Measurements from ENCODE around the gene RASGRP4.
"Not testable (repeated sequence)": the region's sequence is repeated elsewhere in the genome, so short reads cannot be mapped to it uniquely, and the experiment has no call there.

RASGRP4 gene

DNA sequence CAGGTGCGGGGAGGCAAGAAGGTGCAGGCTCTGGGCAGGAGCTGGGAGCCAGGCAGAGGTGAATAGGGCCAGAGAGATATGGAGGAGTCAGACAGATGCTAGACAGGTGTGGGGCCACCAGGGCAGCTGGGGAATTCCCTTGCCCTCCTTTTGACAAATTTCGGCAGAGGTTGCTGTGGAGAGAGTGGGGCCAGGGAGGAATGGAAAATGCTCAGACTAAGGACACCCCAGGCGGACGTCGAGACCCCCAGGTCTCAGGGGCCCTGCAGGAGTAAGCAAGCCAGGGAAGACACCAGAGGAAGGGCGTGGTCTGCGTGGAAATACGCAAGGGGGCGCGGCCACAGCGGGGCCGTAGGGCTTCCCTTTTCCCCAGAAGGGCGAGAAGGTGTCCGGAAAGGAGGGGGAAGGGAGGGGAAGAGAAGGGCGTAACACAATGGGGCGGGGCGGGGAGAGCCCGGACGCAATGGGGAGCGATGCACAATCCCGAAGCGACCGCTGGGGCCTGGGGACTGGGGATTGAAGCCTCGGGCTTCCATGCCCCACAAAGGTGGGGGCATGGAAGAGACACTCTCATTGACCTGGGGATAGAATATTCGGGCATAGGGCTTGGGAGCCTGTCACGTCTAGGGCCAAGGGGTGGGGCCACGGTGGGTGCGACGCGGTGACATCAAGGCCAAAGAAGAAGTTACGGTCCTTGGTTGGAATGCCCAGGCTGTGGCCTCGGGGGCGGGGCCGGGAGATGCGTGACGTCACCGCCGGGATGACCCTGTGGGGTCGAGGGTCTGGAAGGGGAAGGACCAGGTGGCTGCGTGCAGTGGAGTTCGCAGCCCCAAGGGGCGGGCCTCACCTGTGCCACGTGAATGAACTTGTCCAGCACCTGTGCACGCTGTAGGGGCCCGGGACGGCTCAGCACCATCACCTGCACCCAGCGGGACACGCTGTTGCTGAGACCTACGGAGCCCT is 8.2 kb downstream of the RASGRP4 start:
- FAIRE-seq (no peak), DNase-seq (ENCODE audit: low spot score) (no peak)

- DNase-seq (ENCODE audit: low spot score) (no peak), FAIRE-seq (no peak)
Measured at GRCh38 chr19:38417146-38417543, 8.9 kb downstream of the RASGRP4 start.

DNA sequence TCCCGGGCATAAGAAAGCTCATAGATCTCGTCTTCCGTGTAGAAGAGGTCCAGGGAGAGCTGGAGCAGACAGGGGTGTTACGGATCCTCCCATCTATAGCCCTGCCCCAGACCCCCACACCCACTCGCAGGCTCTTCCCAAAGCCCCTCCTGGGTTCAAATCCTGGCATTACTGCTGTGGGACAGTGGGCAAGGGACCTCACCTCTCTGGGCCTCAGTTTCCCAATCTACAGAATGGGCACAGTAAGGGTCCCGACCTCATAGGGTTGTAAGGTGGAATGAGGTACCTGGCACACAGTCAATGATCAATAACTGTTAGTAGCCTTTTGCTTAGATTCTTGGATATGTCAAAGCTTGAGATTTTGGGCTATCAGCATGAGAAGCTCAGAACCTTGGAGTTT is 12.6 kb downstream of the RASGRP4 start:
- FAIRE-seq (no peak), DNase-seq (ENCODE audit: low spot score) (no peak)

DNA sequence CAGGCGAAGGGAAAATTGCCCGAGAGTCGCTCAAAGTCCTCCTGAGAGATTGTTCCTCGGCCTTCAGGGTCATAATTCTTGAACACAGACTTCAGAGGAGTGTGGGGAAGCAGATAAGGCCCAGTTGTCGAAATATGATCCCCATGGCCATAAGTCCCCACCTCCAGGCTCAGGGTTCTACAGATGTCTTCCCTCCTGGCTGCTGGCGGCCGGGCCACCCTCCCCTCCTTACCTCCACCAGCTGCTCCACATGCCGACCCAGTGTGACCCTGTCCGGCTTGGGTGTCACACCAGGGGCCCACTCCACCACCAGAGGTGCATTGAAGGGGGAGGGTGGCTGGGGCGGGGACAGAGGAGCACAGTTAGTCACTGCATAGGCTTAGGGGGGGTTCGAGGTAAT is 13.1 kb downstream of the RASGRP4 start:
- FAIRE-seq: no peak
- no peak for DNase-seq (ENCODE audit: low spot score)

DNA sequence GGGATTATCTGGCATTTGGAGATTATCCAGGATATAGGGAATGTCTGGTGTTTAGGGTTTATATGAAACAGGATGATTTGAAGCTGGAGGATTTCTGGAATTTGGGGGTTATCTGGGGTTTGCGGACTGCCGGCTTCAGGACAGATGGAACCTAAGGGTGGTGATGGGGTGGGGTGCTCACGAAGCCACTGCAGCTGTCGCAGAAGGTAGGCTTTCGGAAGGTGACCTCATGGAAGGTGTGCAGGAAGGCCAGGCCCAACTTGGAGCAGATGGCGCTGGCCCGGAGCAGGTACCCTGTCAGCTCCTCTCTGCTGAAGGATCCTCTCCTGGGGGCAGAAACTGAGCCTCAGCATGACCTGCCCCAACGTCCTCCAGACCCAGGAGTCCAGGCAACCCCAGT is 13.5 kb downstream of the RASGRP4 start:
- FAIRE-seq: no peak
- DNase-seq (ENCODE audit: low spot score): no peak

DNA sequence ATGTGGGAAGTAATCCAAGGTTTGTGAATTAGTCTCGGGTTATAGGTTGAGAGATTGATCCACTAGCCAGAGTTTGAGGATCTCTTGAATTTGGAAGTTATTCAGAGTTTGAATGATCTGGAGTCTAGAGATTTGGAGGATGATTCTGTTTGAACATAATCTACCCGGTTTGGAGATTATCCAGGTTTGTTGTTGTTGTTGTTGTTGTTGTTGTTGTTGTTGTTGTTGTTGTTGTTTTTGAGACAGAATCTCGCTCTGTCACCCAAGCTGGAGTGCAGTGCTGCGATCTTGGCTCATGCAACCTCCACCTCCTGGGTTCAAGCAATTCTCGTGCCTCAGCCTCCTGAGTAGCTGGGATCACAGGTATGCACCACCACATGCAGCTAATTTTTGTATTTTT is 14.1 kb downstream of the RASGRP4 start:
- not testable (repeated sequence) for DNase-seq (ENCODE audit: low spot score); FAIRE-seq

DNA sequence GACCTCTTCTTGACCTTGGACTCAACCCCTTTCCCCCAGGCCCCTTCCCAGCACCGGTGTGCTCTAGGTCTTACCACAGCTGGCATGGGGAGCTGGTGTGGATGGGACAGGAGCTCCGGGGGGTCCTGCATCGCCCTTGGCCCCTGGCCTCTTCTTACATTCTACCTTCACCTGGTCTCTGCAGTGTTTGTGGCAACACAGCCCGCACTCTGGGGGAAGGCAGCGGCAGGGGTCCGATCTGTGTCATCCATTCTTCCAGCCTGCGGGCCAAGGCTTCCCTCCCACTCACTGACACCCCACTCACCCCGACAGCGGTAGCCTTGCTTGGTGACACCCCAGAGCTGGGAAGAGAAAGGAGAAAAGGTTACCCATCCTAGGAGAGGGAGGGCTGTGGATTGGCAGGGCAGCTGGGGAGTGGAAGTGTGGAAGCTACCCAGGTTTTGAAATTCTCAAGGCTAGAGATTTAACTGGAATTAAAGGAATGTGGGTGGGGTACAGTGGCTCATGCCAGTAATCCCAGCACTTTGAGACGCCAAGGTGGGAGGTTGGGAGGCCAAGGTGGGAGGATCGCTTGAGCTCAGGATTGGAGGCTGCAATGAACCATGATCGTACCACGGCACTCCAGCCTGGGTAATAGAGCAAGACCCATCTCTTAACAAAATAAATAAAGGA is 14.8 kb downstream of the RASGRP4 start:
- no peak for DNase-seq (ENCODE audit: low spot score)
- FAIRE-seq: no peak

DNA sequence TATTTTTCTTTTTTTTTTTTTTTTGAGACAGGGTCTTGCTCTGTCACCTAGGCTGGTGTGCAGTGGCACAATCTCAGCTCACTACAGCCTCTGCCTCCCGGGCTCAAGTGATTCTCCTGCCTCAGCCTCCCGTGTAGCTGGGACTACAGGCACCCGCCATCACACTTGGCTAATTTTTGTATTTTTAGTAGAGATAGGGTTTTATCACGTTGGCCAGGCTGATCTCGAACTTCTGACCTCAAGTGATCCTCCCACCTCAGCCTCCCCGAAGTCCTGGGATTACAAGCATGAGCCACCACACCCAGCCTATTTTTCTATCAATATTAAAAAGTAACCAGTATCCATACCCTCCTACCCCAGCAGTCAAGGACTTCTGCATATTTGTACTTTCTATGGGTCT is 15.6 kb downstream of the RASGRP4 start:
- not testable (repeated sequence) for FAIRE-seq; DNase-seq (ENCODE audit: low spot score)

DNA sequence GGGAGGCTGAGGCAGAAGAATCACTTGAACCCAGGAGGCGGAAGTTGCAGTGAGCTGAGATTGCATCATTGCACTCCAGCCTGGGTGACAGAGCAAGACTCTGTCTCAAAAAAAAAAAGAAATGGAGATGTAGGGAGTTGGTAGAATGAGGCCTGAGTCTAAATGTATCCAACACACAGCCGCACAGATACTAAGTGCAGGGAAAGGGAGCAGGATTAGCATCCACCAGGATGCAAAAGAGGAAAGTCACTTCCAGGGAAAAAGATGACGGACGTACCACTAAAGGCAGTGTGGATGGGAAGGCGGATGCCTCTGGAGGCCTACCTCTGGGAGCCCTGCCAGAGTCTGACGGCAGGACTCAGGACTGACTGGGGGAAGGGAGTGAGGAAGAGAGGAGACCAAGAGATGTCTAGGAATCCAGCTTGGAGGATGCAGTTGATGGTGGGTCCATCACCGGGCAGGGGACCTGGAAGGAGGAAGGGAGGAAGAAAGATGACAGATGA is 16.3 kb downstream of the RASGRP4 start:
- DNase-seq (ENCODE audit: low spot score): no peak
- FAIRE-seq: no peak

DNA sequence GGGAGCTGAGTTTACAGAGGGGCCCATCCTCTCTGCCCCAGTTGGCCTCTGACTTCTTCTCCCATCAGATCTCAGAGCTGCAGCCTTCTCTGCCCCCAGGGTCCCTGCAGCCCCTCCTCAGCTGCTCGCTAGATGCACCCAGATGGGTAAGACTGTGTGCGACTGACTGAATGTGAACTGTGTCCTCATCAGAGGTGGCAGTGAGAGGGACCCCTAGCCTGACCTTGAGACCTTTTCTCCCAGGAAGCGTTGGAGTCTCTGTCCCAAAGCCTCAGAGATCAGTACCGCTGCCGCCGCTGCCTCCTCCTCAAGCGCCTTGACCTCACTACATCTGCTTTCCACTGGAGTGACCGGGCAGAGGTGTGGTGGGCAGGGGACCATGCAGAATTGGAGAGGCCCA is 20.7 kb downstream of the RASGRP4 start:
- DNase-seq (ENCODE audit: low spot score) (no peak), FAIRE-seq (no peak)

DNA sequence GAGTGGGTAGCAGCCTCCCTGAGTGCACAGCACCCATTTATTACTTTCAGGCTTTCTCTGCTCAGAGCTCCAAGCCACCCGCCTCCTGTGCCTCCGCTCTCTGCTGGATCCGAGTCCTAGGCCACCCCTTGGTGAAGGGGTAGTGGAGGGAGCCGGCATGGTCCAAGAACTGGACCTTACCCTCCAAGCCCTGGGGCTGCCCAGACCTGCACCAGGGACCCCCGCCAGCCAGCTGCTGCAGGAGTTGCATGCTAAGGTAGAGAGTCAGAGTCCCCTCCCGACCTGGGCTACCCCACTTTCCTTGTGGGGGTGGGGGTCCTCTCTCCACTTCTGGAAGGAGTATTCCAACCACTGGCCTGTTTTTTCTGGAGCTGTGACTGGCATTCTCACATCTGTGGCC is 21.2 kb downstream of the RASGRP4 start:
- DNase-seq (ENCODE audit: low spot score) (no peak), FAIRE-seq (no peak)

DNA sequence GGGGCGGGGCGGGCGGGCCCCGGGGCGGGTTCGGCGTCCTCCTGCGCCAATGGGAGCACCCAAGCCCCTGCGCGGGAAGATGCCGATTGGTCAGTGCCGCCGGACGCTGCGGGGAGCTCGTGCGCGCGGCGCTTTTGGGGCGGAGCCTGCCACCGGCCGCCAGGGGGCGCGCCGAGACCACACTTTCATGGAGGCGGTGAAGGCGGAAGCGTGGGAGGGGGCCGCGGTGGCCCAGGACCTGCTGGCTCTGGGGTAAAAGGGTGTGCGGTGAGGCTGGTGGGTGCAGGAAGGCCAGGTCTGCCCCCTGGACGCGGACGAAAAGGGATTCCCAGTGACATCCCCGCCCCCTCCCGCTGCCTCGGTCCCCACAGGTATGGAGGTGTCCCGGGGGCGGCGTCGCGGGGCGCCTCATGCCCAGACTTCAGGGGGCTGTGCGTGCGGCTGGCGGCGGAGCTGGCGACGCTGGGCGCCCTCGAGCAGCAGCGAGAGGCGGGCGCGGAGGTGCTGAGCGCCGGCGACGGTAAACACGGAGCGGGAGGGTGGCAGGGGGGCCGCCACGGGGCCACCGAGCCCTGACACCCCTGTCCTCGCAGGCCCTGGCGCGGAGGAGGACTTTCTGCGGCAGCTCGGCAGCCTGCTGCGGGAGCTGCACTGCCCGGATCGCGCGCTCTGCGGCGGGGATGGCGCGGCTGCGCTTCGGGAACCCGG is 22.9 kb downstream of the RASGRP4 start, which contains the start of gene FAM98C:
Gene FAM98C, plus strand, starts transcription at position 127 of the 708 bp plus-strand sequence. Its CDS starts 61 bp downstream, at position 188.
- FAIRE-seq (no peak), DNase-seq (ENCODE audit: low spot score) (peak; percentile 83)

DNA sequence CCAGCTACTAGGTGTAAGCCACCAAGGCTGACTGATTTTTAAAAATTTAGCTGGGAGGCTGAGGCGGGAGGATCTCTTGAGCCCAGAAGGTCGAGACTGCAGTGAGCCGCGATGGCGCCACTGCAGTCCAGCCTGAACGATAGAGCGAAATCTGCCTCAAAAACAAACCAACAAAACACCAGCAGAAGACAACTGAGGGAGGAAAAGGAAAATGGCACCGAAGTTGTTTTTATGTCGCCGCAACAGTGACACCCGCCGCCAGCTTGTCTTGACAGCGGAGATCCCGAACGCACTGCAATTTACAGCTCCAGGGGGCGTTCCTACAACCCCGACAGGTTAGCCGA is 23.4 kb downstream of the RASGRP4 start:
- FAIRE-seq (no peak), DNase-seq (ENCODE audit: low spot score) (no peak)

GRCh38 chr19:38401148-38401547 is 24.9 kb downstream of the RASGRP4 start:
- DNase-seq (ENCODE audit: low spot score) (peak; percentile 21), FAIRE-seq (no peak)

- FAIRE-seq: no peak
- no peak for DNase-seq (ENCODE audit: low spot score)
Measured at GRCh38 chr19:38400361-38400760, 25.7 kb downstream of the RASGRP4 start.

- DNase-seq (ENCODE audit: low spot score): no peak
- FAIRE-seq: no peak
Measured at GRCh38 chr19:38399537-38399936, 26.5 kb downstream of the RASGRP4 start.

- no peak for FAIRE-seq
- DNase-seq (ENCODE audit: low spot score): no peak
Measured at GRCh38 chr19:38399081-38399480, 26.9 kb downstream of the RASGRP4 start.

GRCh38 chr19:38395381-38396114 is 30.5 kb downstream of the RASGRP4 start:
- FAIRE-seq (no peak), DNase-seq (ENCODE audit: low spot score) (no peak)

DNA sequence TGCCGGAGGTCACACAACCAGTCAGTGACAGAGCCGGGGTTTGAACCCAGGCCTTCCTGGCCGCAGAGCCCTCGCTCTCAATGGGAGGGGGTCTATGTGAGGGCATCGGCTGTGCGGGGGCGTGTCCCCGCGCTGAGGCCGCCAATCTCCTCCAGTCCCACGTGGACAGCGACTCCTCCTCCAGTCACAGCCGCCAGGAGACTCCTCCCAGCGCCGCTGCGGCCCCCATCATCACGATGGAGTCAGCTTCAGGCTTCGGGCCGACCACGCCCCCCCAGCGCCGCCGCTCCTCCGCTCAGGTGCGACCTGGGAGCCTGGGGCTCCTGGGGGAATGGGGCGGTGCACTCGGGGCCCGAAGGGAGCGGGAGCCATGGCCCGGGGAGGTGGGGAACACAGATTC is 31.5 kb downstream of the RASGRP4 start:
- DNase-seq (ENCODE audit: low spot score) (no peak), FAIRE-seq (no peak)

DNA sequence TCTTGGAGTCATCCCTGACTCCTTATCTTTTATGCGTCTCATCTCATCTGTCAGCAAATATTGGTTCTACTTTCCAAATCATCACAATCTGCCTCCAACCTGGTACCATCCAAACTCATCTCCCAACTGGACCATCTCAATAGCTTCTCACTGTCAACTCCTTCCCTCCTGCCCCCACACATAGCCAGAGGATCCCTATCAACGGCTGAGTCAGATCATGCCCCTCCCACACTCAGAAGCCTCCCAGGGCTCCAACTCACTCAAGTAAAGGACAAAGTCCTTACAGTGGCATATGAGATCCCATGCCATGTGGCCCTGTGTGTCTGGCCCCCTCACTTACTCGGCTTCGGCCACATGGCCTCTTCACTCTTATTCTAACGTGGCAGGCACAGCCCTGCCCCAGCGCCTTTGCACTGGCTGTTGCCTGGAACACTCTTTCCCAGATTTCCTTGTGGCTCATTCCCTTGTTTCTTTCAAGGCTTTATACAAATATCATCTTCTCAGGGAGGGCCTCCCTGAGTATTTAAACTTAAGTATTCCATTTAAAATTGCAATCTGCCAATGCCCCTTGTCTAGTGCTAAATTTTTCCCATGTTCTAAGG is 33.2 kb downstream of the RASGRP4 start:
- DNase-seq (ENCODE audit: low spot score) (peak; percentile 30), FAIRE-seq (no peak)

All from RCC 7860 (cell line).